Neuronal stem cell (in vitro differentiated cells): Measurements from ENCODE around the gene SNX6.
A peak's percentile ranks its signal among the peaks of the same experiment; 100 is the strongest.
"Not testable (repeated sequence)": the region's sequence is repeated elsewhere in the genome, so short reads cannot be mapped to it uniquely, and the experiment has no call there.

ENCODE experiments used
- DNase-seq: peaks from one replicate; pipeline ENCODE4 v3.0.0-alpha.2; 2013; ENCODE audit warnings: low spot score
- H2AFZ ChIP-seq: one replicate; pipeline ENCODE4 v1.6.1; 2013; ENCODE audit warnings: mild to moderate bottlenecking, low read length, inconsistent platforms
- H2AK5ac ChIP-seq: 2 replicates; pipeline ENCODE4 v1.6.1; 2013; ENCODE audit warnings: low read depth, mild to moderate bottlenecking, inconsistent platforms, low read length, moderate library complexity, mixed read lengths
- H2BK120ac ChIP-seq: 2 replicates; pipeline ENCODE4 v1.6.1; 2013; ENCODE audit warnings: low read depth, mild to moderate bottlenecking, inconsistent platforms, low read length, moderate library complexity, mixed read lengths
- H2BK12ac ChIP-seq: one replicate; pipeline ENCODE4 v1.6.1; 2013; ENCODE audit warnings: low read length, inconsistent platforms
- H2BK15ac ChIP-seq: 2 replicates; pipeline ENCODE4 v1.6.1; 2013; ENCODE audit warnings: mild to moderate bottlenecking, low read length, inconsistent platforms, mixed read lengths
- H2BK5ac ChIP-seq: one replicate; pipeline ENCODE4 v1.6.1; 2013; ENCODE audit warnings: inconsistent platforms, mild to moderate bottlenecking, low read length, moderate library complexity
- H3K14ac ChIP-seq: one replicate; pipeline ENCODE4 v1.6.1; 2013; ENCODE audit warnings: low read length, inconsistent platforms
- H3K18ac ChIP-seq: 2 replicates; pipeline ENCODE4 v1.6.1; 2013; ENCODE audit warnings: low read length, inconsistent platforms
- H3K23ac ChIP-seq: 2 replicates; pipeline ENCODE4 v1.6.1; 2013; ENCODE audit warnings: low read depth, mild to moderate bottlenecking, mixed read lengths, low read length, inconsistent platforms; ENCODE audit not compliant: poor library complexity
- H3K27ac ChIP-seq: replicated peaks from 3 replicates; pipeline ENCODE4 v1.5.1; 2013; ENCODE audit warnings: low read length, inconsistent platforms
- H3K27me3 ChIP-seq, 3 experiments: 2 replicates each; pipeline ENCODE4 v1.6.1; 2013; ENCODE audit warnings: low read length in 3 of 3, mild to moderate bottlenecking in 2 of 3, inconsistent platforms in 1 of 3, low read depth in 1 of 3, mixed read lengths in 1 of 3, moderate library complexity in 1 of 3; ENCODE audit not compliant: control insufficient read depth in 3 of 3, insufficient read depth in 3 of 3
- H3K36me3 ChIP-seq, 2 donors: replicated peaks in 1 of 2; 2 replicates each; pipeline ENCODE4 v1.6.1; 2013; ENCODE audit warnings: low read length in 2 of 2; ENCODE audit not compliant: control insufficient read depth in 2 of 2, insufficient read depth in 2 of 2
- H3K4ac ChIP-seq: 2 replicates; pipeline ENCODE4 v1.6.1; 2013; ENCODE audit warnings: inconsistent platforms, mild to moderate bottlenecking, low read length, moderate library complexity
- H3K4me1 ChIP-seq, 2 donors: 1 replicate in 1 of 2; 2 replicates in 1 of 2; pipeline ENCODE4 v1.6.1; 2013; ENCODE audit warnings: low read length in 2 of 2, low read depth in 1 of 2; ENCODE audit not compliant: control insufficient read depth in 2 of 2, insufficient read depth in 1 of 2
- H3K4me2 ChIP-seq: one replicate; pipeline ENCODE4 v1.6.1; 2013; ENCODE audit warnings: mild to moderate bottlenecking, low read length, inconsistent platforms; ENCODE audit not compliant: insufficient read depth, poor library complexity, severe bottlenecking
- H3K4me3 ChIP-seq, 2 donors: 2 replicates each; pipeline ENCODE4 v1.5.1; 2013; ENCODE audit warnings: low read length in 2 of 2, mild to moderate bottlenecking in 2 of 2, inconsistent platforms in 1 of 2, moderate library complexity in 1 of 2
- H3K79me1 ChIP-seq: one replicate; pipeline ENCODE4 v1.6.1; 2013; ENCODE audit warnings: low read depth, mild to moderate bottlenecking, inconsistent platforms, low read length, moderate library complexity
- H3K9ac ChIP-seq: one replicate; pipeline ENCODE4 v1.6.1; 2013; ENCODE audit warnings: mild to moderate bottlenecking, low read depth, low read length, inconsistent platforms; ENCODE audit not compliant: poor library complexity
- H3K9me3 ChIP-seq, 2 donors: replicated peaks in 1 of 2; 2 replicates each; pipeline versions ENCODE3 to v1.6.1; 2013; ENCODE audit warnings: low read length in 2 of 2, mild to moderate bottlenecking in 2 of 2, inconsistent platforms in 1 of 2, low read depth in 1 of 2, mixed read lengths in 1 of 2, moderate library complexity in 1 of 2; ENCODE audit not compliant: control insufficient read depth in 2 of 2, insufficient read depth in 1 of 2
- H4K8ac ChIP-seq: one replicate; pipeline ENCODE4 v1.6.1; 2013; ENCODE audit warnings: low read depth, mild to moderate bottlenecking, inconsistent platforms, low read length, moderate library complexity
- H4K91ac ChIP-seq: one replicate; pipeline ENCODE4 v1.6.1; 2013; ENCODE audit warnings: low read length, low read depth, mild to moderate bottlenecking, inconsistent platforms; ENCODE audit not compliant: poor library complexity
- WGBS, 2 donors: extraction: QIAGEN DNeasy Blood & Tissue Kit; methylation state at CpG; one replicate each; pipeline ENCODE4 v1.1.7; 2013; ENCODE audit warnings: missing lambda C conversion rate in 2 of 2, mixed read lengths in 1 of 2; ENCODE audit not compliant: insufficient read length in 2 of 2, insufficient replicate concordance in 1 of 2; ENCODE audit errors: extremely low coverage in 2 of 2; 5-methylcytosine and 5-hydroxymethylcytosine counted together

Gene SNX6

GRCh38 chr14:34536951-34537676, 92.8 kb downstream of the SNX6 start:
- no peak overlapping the region for H3K23ac ChIP-seq
- H3K4me2 ChIP-seq: no peak overlapping the region
- H4K91ac ChIP-seq: no peak overlapping the region
- no peak overlapping the region for H2BK15ac ChIP-seq
- no peak overlapping the region for H4K8ac ChIP-seq
- peaks cover 4 to 46% of the 10 kb centered on the region in 2 donors for H3K36me3 ChIP-seq
- no peak overlapping the region for H3K9ac ChIP-seq
- no peaks in the 10 kb centered on the region for H3K27me3 ChIP-seq
- H3K9me3 ChIP-seq: no peaks in the 10 kb centered on the region
- no peak overlapping the region for H2BK5ac ChIP-seq
- no peak overlapping the region for H3K4ac ChIP-seq
- H2BK120ac ChIP-seq: no peak overlapping the region
- no peak overlapping the region for H2BK12ac ChIP-seq
- H3K79me1 ChIP-seq: peaks cover 5% of the 10 kb centered on the region
- peak overlapping the region in 1 of 2 donors; percentile 8 for H3K4me3 ChIP-seq
- H3K27ac ChIP-seq: no peak overlapping the region
- WGBS, 2 donors: no CpG with 5 or more reads among the region's 4 CpGs
- H3K18ac ChIP-seq: no peak overlapping the region
- no peak overlapping the region for H2AFZ ChIP-seq
- H2AK5ac ChIP-seq: no peak overlapping the region
- peaks cover 0 to 3% of the 10 kb centered on the region in 2 donors for H3K4me1 ChIP-seq
- no peak for DNase-seq
- H3K14ac ChIP-seq: no peak overlapping the region

DNA sequence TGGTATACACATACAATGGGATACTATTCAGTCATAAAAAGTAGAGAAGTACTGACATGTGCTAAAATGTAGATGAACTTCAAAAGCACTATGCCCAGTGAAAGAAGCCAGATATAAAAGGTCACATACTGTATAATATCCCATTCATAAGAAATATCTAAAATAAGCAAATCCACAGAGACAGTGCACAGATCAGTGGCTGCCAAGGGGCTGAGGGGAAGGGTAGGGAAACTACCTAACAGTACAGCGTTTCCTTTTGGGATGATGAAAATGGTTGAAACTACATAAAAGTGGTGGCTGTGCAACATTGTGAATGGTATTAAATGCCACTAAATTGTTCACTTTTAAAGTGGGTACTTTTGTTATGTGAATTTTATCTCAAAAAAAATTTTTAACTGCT, 102.4 kb downstream of the SNX6 start:
- Histone ChIP-seq H4K91ac (no peak overlapping the region), H2AK5ac (no peak overlapping the region), H3K23ac (no peak overlapping the region), H2BK15ac (no peak overlapping the region), H3K4me3 (no peak overlapping the region), H3K27ac (no peak overlapping the region), H3K4me1 (no peaks in the 10 kb centered on the region), H4K8ac (no peak overlapping the region), H3K27me3 (no peaks in the 10 kb centered on the region), H2BK12ac (no peak overlapping the region), H3K4me2 (no peak overlapping the region), H2BK120ac (no peak overlapping the region), H3K18ac (no peak overlapping the region), H2AFZ (no peak overlapping the region), H3K4ac (no peak overlapping the region), H2BK5ac (no peak overlapping the region), H3K36me3 (peaks cover 22 to 87% of the 10 kb centered on the region in 2 donors), H3K9me3 (no peaks in the 10 kb centered on the region), H3K9ac (no peak overlapping the region), H3K14ac (no peak overlapping the region), H3K79me1 (no peaks in the 10 kb centered on the region)
- DNase-seq: no peak
- WGBS, 2 donors: no CpG with 5 or more reads among the region's 1 CpG

DNA sequence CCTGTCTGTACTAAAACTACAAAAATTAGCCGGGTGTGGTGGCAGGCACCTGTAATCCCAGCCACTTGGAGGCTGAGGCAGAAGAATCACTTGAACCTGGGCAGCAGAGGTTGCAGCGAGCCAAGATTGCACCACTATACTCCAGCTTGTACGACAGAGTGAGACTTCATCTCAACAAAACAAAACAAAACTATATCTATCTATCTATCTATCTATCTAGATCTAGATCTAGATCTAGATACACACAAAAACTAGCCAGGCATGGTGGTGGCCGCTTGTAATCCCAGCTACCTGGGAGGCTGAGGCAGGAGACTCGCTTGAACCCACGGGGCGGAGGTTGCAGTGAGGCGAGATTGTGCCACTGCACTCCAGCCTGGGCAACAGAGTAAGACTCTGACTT, 105.7 kb downstream of the SNX6 start:
- H4K91ac ChIP-seq, H3K27me3 ChIP-seq, H3K4me3 ChIP-seq, H3K4me2 ChIP-seq, DNase-seq, H3K27ac ChIP-seq, H3K4me1 ChIP-seq, H3K4ac ChIP-seq, H3K9me3 ChIP-seq, H2AFZ ChIP-seq, H2BK15ac ChIP-seq, H2AK5ac ChIP-seq, H3K18ac ChIP-seq, H2BK5ac ChIP-seq, H4K8ac ChIP-seq, H2BK12ac ChIP-seq, H2BK120ac ChIP-seq, H3K23ac ChIP-seq, H3K14ac ChIP-seq, H3K79me1 ChIP-seq, H3K9ac ChIP-seq: not testable (repeated sequence)
- WGBS, 2 donors: no CpG with 5 or more reads among the region's 8 CpGs
- H3K36me3 ChIP-seq: peaks cover 27 to 89% of the 10 kb centered on the region in 2 donors

GRCh38 chr14:34522496-34522895, 107.5 kb downstream of the SNX6 start:
- Histone ChIP-seq H3K9ac (no peak overlapping the region), H3K27me3 (no peaks in the 10 kb centered on the region), H3K27ac (no peak overlapping the region), H3K4me3 (no peak overlapping the region), H3K4me2 (no peak overlapping the region), H3K36me3 (peaks cover 30 to 86% of the 10 kb centered on the region in 2 donors), H4K91ac (no peak overlapping the region), H3K23ac (no peak overlapping the region), H2BK5ac (no peak overlapping the region), H2BK15ac (no peak overlapping the region), H2AK5ac (no peak overlapping the region), H2AFZ (no peak overlapping the region), H4K8ac (no peak overlapping the region), H3K14ac (no peak overlapping the region), H3K18ac (no peak overlapping the region), H2BK12ac (no peak overlapping the region), H3K9me3 (no peaks in the 10 kb centered on the region), H3K79me1 (no peaks in the 10 kb centered on the region), H3K4me1 (no peaks in the 10 kb centered on the region), H2BK120ac (no peak overlapping the region), H3K4ac (no peak overlapping the region)
- no peak for DNase-seq
- WGBS, 2 donors: no CpG with 5 or more reads among the region's 2 CpGs
